H1 (cell line): ENCODE measurements around the gene LMX1B. TPM values are rescaled to one million over a fixed set of nuclear protein-coding genes. Genes with fewer than 3 reads are reported as not detected.

Experiments
- CTCF ChIA-PET: fragments of 300-600 bp; sonication (Branson Sonifier 250); formaldehyde crosslinking; loops from one replicate; lab custom pipeline; 2021; ENCODE audit not compliant: partially characterized antibody; lab: Charles Lee
- POLR2A ChIA-PET: fragments of 300-600 bp; sonication (Branson Sonifier 250); formaldehyde crosslinking; loops from one replicate; lab custom pipeline; 2021; ENCODE audit warnings: inconsistent platforms; ENCODE audit not compliant: partially characterized antibody; lab: Charles Lee
- DNase-seq, 2 experiments: peaks; one replicate each; pipeline versions ENCODE4 v3.0.0 to v3.0.0-alpha.2; 2010 to 2022; ENCODE audit warnings: low spot score in 2 of 2, low read depth in 1 of 2, mixed read lengths in 1 of 2
- FAIRE-seq: peaks from 2 replicates; lab custom pipeline; 2011; peaks lifted over from hg19 to GRCh38; lab: Jason Lieb, UNC
- H2AFZ ChIP-seq: 2 replicates; pipeline ENCODE4 v1.8.1; 2012; ENCODE audit warnings: low read length, inconsistent platforms
- H2AK5ac ChIP-seq: 2 replicates; pipeline ENCODE4 v1.6.1; 2013; ENCODE audit warnings: low read depth, low read length
- H2BK120ac ChIP-seq: replicated peaks from 2 replicates; pipeline ENCODE3; 2013; ENCODE audit warnings: low read depth, low read length, inconsistent platforms
- H2BK12ac ChIP-seq: 2 replicates; pipeline ENCODE4 v1.6.1; 2013; ENCODE audit warnings: low read depth, low read length
- H2BK15ac ChIP-seq: 2 replicates; pipeline ENCODE4 v1.6.1; 2013; ENCODE audit warnings: low read length
- H2BK20ac ChIP-seq: 2 replicates; pipeline ENCODE4 v1.6.1; 2013; ENCODE audit warnings: low read length
- H2BK5ac ChIP-seq: 2 replicates; pipeline ENCODE4 v1.6.1; 2013; ENCODE audit warnings: low read depth, low read length
- H3K14ac ChIP-seq: 2 replicates; pipeline ENCODE4 v1.6.1; 2013; ENCODE audit warnings: inconsistent platforms; ENCODE audit not compliant: insufficient read length
- H3K18ac ChIP-seq: 2 replicates; pipeline ENCODE4 v1.6.1; 2013; ENCODE audit warnings: low read length; ENCODE audit errors: extremely low read depth
- H3K23ac ChIP-seq: 2 replicates; pipeline ENCODE4 v1.6.1; 2013; ENCODE audit warnings: inconsistent platforms; ENCODE audit not compliant: insufficient read length
- H3K23me2 ChIP-seq: 2 replicates; pipeline ENCODE4 v1.6.1; 2013; ENCODE audit warnings: low read depth, low read length
- H3K27ac ChIP-seq: 2 replicates; pipeline ENCODE4 v1.6.1; 2011; ENCODE audit warnings: low read depth, low read length, inconsistent platforms
- H3K27me3 ChIP-seq, 4 experiments: replicated peaks in 1 of 4; 1 replicate in 1 of 4; 2 replicates in 3 of 4; pipeline versions ENCODE4 v1.6.1 to v1.8.1; 2011 to 2013; ENCODE audit warnings: low read length in 3 of 4, mild to moderate bottlenecking in 3 of 4, inconsistent platforms in 2 of 4, mixed read lengths in 2 of 4, moderate library complexity in 1 of 4; ENCODE audit not compliant: control insufficient read depth in 3 of 4, insufficient read depth in 3 of 4; ENCODE audit errors: extremely low read depth in 1 of 4
- H3K36me3 ChIP-seq, 4 experiments: 2 replicates each; pipeline versions ENCODE4 v1.6.1 to v1.8.1; 2011 to 2013; ENCODE audit warnings: mild to moderate bottlenecking in 4 of 4, low read length in 3 of 4, moderate library complexity in 2 of 4, control low read depth in 1 of 4, inconsistent platforms in 1 of 4; ENCODE audit not compliant: insufficient read depth in 4 of 4, control insufficient read depth in 2 of 4
- H3K4ac ChIP-seq: replicated peaks from 2 replicates; pipeline ENCODE3; 2013; ENCODE audit warnings: low read length, low read depth, mixed read lengths, inconsistent platforms; ENCODE audit not compliant: insufficient read length
- H3K4me1 ChIP-seq, 4 experiments: replicated peaks in 1 of 4; 1 replicate in 1 of 4; 2 replicates in 3 of 4; pipeline versions ENCODE4 v1.6.1 to v1.8.1; 2011 to 2013; ENCODE audit warnings: low read length in 3 of 4, inconsistent platforms in 2 of 4, mixed read lengths in 1 of 4; ENCODE audit not compliant: insufficient read depth in 4 of 4, control insufficient read depth in 3 of 4
- H3K4me2 ChIP-seq, 2 experiments: 2 replicates each; pipeline versions ENCODE4 v1.6.1 to v1.8.1; 2011 to 2013; ENCODE audit warnings: low read depth in 2 of 2, low read length in 2 of 2, control low read depth in 1 of 2, inconsistent platforms in 1 of 2, mild to moderate bottlenecking in 1 of 2; ENCODE audit not compliant: insufficient read depth in 1 of 2
- H3K4me3 ChIP-seq, 4 experiments: fragments of 200-600, 300-600 bp in 1 of 4; sonication (generic), shearing (Covaris generic), sonication (Bioruptor Twin) in 1 of 4; 2 replicates each; pipeline versions ENCODE4 v1.5.1 to v1.8.1; 2011 to 2016; ENCODE audit warnings: low read length in 4 of 4, low read depth in 3 of 4, control low read depth in 2 of 4, inconsistent platforms in 2 of 4, mild to moderate bottlenecking in 2 of 4, mixed read lengths in 1 of 4, moderate library complexity in 1 of 4; ENCODE audit not compliant: insufficient read depth in 2 of 4; ENCODE audit errors: extremely low read depth in 1 of 4
- H3K56ac ChIP-seq: replicated peaks from 2 replicates; pipeline ENCODE3; 2013; ENCODE audit warnings: low read depth, mild to moderate bottlenecking, mixed read lengths, low read length, inconsistent platforms; ENCODE audit not compliant: insufficient read length
- H3K79me1 ChIP-seq: 2 replicates; pipeline ENCODE4 v1.6.1; 2013; ENCODE audit warnings: low read depth, low read length, control low read depth
- H3K79me2 ChIP-seq, 2 experiments: 2 replicates each; pipeline versions ENCODE4 v1.6.1 to v1.8.1; 2012 to 2013; ENCODE audit warnings: low read length in 2 of 2, mild to moderate bottlenecking in 2 of 2, inconsistent platforms in 1 of 2; ENCODE audit not compliant: insufficient read depth in 2 of 2, control insufficient read depth in 1 of 2
- H3K9ac ChIP-seq, 4 experiments: replicated peaks in 1 of 4; 1 replicate in 1 of 4; 2 replicates in 3 of 4; pipeline versions ENCODE4 v1.6.1 to v1.8.1; 2011 to 2013; ENCODE audit warnings: low read depth in 3 of 4, low read length in 3 of 4, control low read depth in 2 of 4, mild to moderate bottlenecking in 2 of 4, moderate library complexity in 2 of 4, inconsistent platforms in 1 of 4; ENCODE audit errors: extremely low read depth in 1 of 4
- H3K9me3 ChIP-seq, 2 experiments: 2 replicates each; pipeline versions ENCODE4 v1.6.1 to v1.8.1; 2012 to 2013; ENCODE audit warnings: mild to moderate bottlenecking in 2 of 2, moderate library complexity in 2 of 2, control low read depth in 1 of 2, inconsistent platforms in 1 of 2, low read depth in 1 of 2, low read length in 1 of 2, mixed read lengths in 1 of 2; ENCODE audit not compliant: insufficient read depth in 2 of 2
- H4K20me1 ChIP-seq, 2 experiments: replicated peaks in 1 of 2; 2 replicates each; pipeline versions ENCODE3 to v1.8.1; 2011 to 2013; ENCODE audit warnings: inconsistent platforms in 2 of 2, low read length in 2 of 2, mild to moderate bottlenecking in 1 of 2; ENCODE audit not compliant: insufficient read depth in 2 of 2, control insufficient read depth in 1 of 2
- H4K5ac ChIP-seq: 2 replicates; pipeline ENCODE4 v1.6.1; 2013; ENCODE audit warnings: low read length, low read depth, mixed read lengths, inconsistent platforms; ENCODE audit not compliant: insufficient read length
- H4K8ac ChIP-seq: 2 replicates; pipeline ENCODE4 v1.8.0; 2013; ENCODE audit warnings: mild to moderate bottlenecking, moderate library complexity, low read length, inconsistent platforms; ENCODE audit not compliant: insufficient read depth; ENCODE audit errors: extremely low read depth
- H4K91ac ChIP-seq: replicated peaks from 2 replicates; pipeline ENCODE3; 2013; ENCODE audit warnings: low read length, mixed read lengths, inconsistent platforms; ENCODE audit not compliant: insufficient read length
- ASH2L ChIP-seq: fragments of 200-600, 300-600 bp; sonication (generic); IDR thresholded peaks from one replicate; pipeline ENCODE4 v1.7.1; 2017; ENCODE audit warnings: low read length
- CTBP2 ChIP-seq: IDR thresholded peaks from 2 replicates; pipeline ENCODE4 v1.7.0; 2011; ENCODE audit warnings: borderline replicate concordance, mild to moderate bottlenecking, moderate library complexity, mixed read lengths, low read length; ENCODE audit not compliant: insufficient read depth, insufficient read length
- HDAC2 ChIP-seq, 2 experiments: fragments of 300-600 bp in 1 of 2; sonication (generic) in 1 of 2; IDR thresholded peaks; 2 replicates each; pipeline ENCODE4 v1.6.1; 2011 to 2012; ENCODE audit warnings: low read depth in 2 of 2, low read length in 2 of 2, mild to moderate bottlenecking in 2 of 2, moderate library complexity in 2 of 2, borderline replicate concordance in 1 of 2, inconsistent platforms in 1 of 2
- KDM4A ChIP-seq: IDR thresholded peaks from one replicate; pipeline ENCODE4 v1.7.1; 2012; ENCODE audit warnings: low read depth, mild to moderate bottlenecking, moderate library complexity, low read length, inconsistent platforms; ENCODE audit not compliant: severe bottlenecking
- RNF2 ChIP-seq: fragments of 200-900, 300-1000 bp; sonication (generic); IDR thresholded peaks from 2 replicates; pipeline ENCODE4 v1.7.1; 2016; ENCODE audit warnings: borderline replicate concordance, low read depth, mild to moderate bottlenecking, antibody characterized with exemption, low read length; ENCODE audit not compliant: poor library complexity, severe bottlenecking; ENCODE audit errors: missing control alignments
- RXRA ChIP-seq: IDR thresholded peaks from 2 replicates; pipeline ENCODE4 v1.6.1; 2011; ENCODE audit warnings: low read depth, mild to moderate bottlenecking, low read length, moderate library complexity; ENCODE audit not compliant: insufficient read depth
- SIN3A ChIP-seq, 2 experiments: IDR thresholded peaks in 1 of 2; conservative IDR thresholded peaks in 1 of 2; 2 replicates each; pipeline ENCODE4 v1.6.1; 2011 to 2012; ENCODE audit warnings: low read length in 2 of 2, improper control_type of control experiment in 1 of 2, low read depth in 1 of 2, mild to moderate bottlenecking in 1 of 2
- SP4 ChIP-seq: IDR thresholded peaks from 2 replicates; pipeline ENCODE4 v1.6.1; 2012; ENCODE audit warnings: low read length, inconsistent platforms
- SUZ12 ChIP-seq: fragments of 200-600 bp; sonication (generic); IDR thresholded peaks from 2 replicates; pipeline ENCODE4 v1.6.1; 2012; ENCODE audit warnings: mild to moderate bottlenecking, inconsistent platforms, low read length, moderate library complexity, mixed read lengths
- WGBS, 2 experiments: shearing (Covaris generic) in 1 of 2; methylation state at CpG; one replicate each; pipeline versions ENCODE4 v1.1.6 to v1.1.7; 2013 to 2015; ENCODE audit warnings: low lambda C conversion rate in 2 of 2, mixed read lengths in 2 of 2, inconsistent platforms in 1 of 2, low coverage in 1 of 2, missing lambda C conversion rate in 1 of 2; ENCODE audit not compliant: insufficient replicate concordance in 2 of 2, insufficient coverage in 1 of 2, insufficient read length in 1 of 2; ENCODE audit errors: extremely low coverage in 1 of 2, missing lambda C conversion rate in 1 of 2; 5-methylcytosine and 5-hydroxymethylcytosine counted together
- polyA plus RNA-seq, 7 experiments: library from polyadenylated mRNA; depleted of rRNA in 3 of 7; stranded (reverse) in 5 of 7; unstranded in 2 of 7; fragments of >200 nt in 5 of 7; fragments of 200-250 nt in 2 of 7; gene quantifications; 1 replicate in 5 of 7; 2 replicates in 1 of 7; 4 replicates in 1 of 7; pipeline versions ENCODE4 v1.2.1 to v1.2.3, GENCODE V29; 2011 to 2013; ENCODE audit warnings: missing spikeins in 2 of 7, mixed read lengths in 2 of 7
- total RNA-seq: library from RNA; stranded (reverse); fragmentation: NEBNext Ultra II Directional; extraction: Animal tissue kit (Norgen Biotek cat#: 25700); gene quantifications from 2 replicates; pipeline ENCODE4 v1.2.1, GENCODE V29; 2021

Gene LMX1B
- total and polyA plus RNA-seq, 2 of the 8 experiments (the other 6 are each of a cell fraction or from before 2014, with no cell fraction given), result 0.09 to 0.37 TPM

- DNase-seq, result peak in 1 of 2 experiments; percentile 84
- peaks cover 16 to 62% (median 38%) of the 10 kb centered on the region in 4 experiments for H3K4me1 ChIP-seq
- H3K4me2 ChIP-seq, result peak overlapping the region; percentile 68 to 86
- TF ChIP-seq SIN3A (conservative IDR thresholded peaks at IDR 0.05 in 1 of 2, IDR thresholded peaks at IDR 0.05 in 1 of 2; ENCODE audit: low read depth in 1 of 2, low read length in 2 of 2), result no peak
- peak; percentile 90 for TF ChIP-seq KDM4A
- peak; percentile 92 for TF ChIP-seq SUZ12
- peak; percentile 91 for TF ChIP-seq RNF2
- TF ChIP-seq SP4, result no peak
- no peak for TF ChIP-seq RXRA
- no peak for TF ChIP-seq HDAC2 (IDR thresholded peaks at IDR 0.05; ENCODE audit: borderline replicate concordance in 1 of 2, low read depth in 2 of 2, low read length in 2 of 2)
- peak; percentile 92 for TF ChIP-seq CTBP2
- TF ChIP-seq ASH2L, result peak; percentile 51
These were observed 701 bp upstream of the LMX1B start for GRCh38 chr9:126612813-126613641.

More at GRCh38 chr9:126612813-126613641, 701 bp upstream of the LMX1B start:
- no peak overlapping the region; the same call in 1 of the 2 replicates for H2BK5ac ChIP-seq
- no peak overlapping the region for H3K4ac ChIP-seq
- no peaks in the 10 kb centered on the region for H3K9me3 ChIP-seq
- no peak overlapping the region for H2BK120ac ChIP-seq
- no peak for FAIRE-seq
- H2AFZ ChIP-seq, result no peak overlapping the region
- peaks cover 11 to 19% of the 10 kb centered on the region in 2 experiments for H4K20me1 ChIP-seq
- WGBS, 2 experiments, result 3% methylated on average over 59 of the region's 68 CpGs; no CpG with 5 or more reads in 1 of the 2 experiments
- no peak overlapping the region for H3K9ac ChIP-seq
- ChIA-PET POLR2A (interaction anchor here (1.2 to 2.6 kb wide), 3 partner anchors 10 to 20 kb away, joined by 3 to 14 read pairs (median 4); no protein-coding TSS in a partner anchor), CTCF (interaction anchor here (0.7 to 2.2 kb wide), 7 partner anchors 10 to 167 kb away, joined by 3 to 15 read pairs (median 4); no protein-coding TSS in a partner anchor)
- H2AK5ac ChIP-seq, result no peak overlapping the region
- H3K27me3 ChIP-seq, result peaks cover 90 to 96% (median 94%) of the 10 kb centered on the region in 4 experiments; a peak in 6 of 7 replicates
- H4K8ac ChIP-seq, result 0 out of 2 replicates have a peak overlapping the region, but pooled peaks have one; percentile 29
- no peak overlapping the region for H4K5ac ChIP-seq
- H2BK15ac ChIP-seq, result no peak overlapping the region
- H2BK20ac ChIP-seq, result peak overlapping the region; percentile 48; the same call in 1 of the 2 replicates
- peaks cover 12% of the 10 kb centered on the region; the same call in 1 of the 2 replicates for H3K23me2 ChIP-seq
- no peak overlapping the region for H3K27ac ChIP-seq
- no peak overlapping the region for H3K14ac ChIP-seq
- no peak overlapping the region for H4K91ac ChIP-seq
- peak overlapping the region; percentile 28 to 63 (median 36) for H3K4me3 ChIP-seq
- no peaks in the 10 kb centered on the region for H3K79me1 ChIP-seq
- H3K23ac ChIP-seq, result no peak overlapping the region
- no peak overlapping the region for H3K56ac ChIP-seq
- no peaks in the 10 kb centered on the region for H3K79me2 ChIP-seq
- H3K36me3 ChIP-seq, result peaks cover 0 to 10% (median 0%) of the 10 kb centered on the region in 4 experiments; a peak in 1 of 8 replicates
- H3K18ac ChIP-seq, result no peak overlapping the region; the same call in none of the 2 replicates
- H2BK12ac ChIP-seq, result peak overlapping the region; percentile 39; the same call in 1 of the 2 replicates
